HCT116 (cell line): ENCODE results near the gene XPNPEP2. TPM values are rescaled to one million over a fixed set of nuclear protein-coding genes. Genes with fewer than 3 reads are reported as not detected.

ENCODE experiments used
- ATAC-seq: fragments of 200-7000 bp; cut with Tn5 transposase; 2 replicates; pipeline ENCODE4 v1.9.1; 2020; ENCODE audit warnings: mild to moderate bottlenecking, moderate library complexity
- BruUV-seq: library from RNA; stranded (reverse); fragments of 400-500 nt; replicated peaks from 2 replicates; lab custom pipeline; 2021; lab: Mats Ljungman, UMichigan
- CTCF ChIA-PET: fragments of 300-600 bp; sonication (Branson Sonifier 250); formaldehyde crosslinking; loops from one replicate; lab custom pipeline; 2021; ENCODE audit warnings: antibody characterized with exemption; lab: Charles Lee
- POLR2A ChIA-PET: fragments of 300-600, 350-600 bp; sonication (Branson Sonifier 250); formaldehyde crosslinking; loops from one replicate; lab custom pipeline; 2021; ENCODE audit warnings: antibody characterized with exemption; lab: Charles Lee
- RAD21 ChIA-PET, 2 experiments: fragments of 300-600 bp; sonication (Branson Sonifier 250); formaldehyde crosslinking; loops; one replicate each; lab custom pipeline; 2023; ENCODE audit warnings: low total read pairs in 2 of 2; ENCODE audit not compliant: uncharacterized antibody in 2 of 2, unreplicated experiment in 2 of 2, low non-redundant PET in 1 of 2; lab: Charles Lee
- DNase-seq: peaks from one replicate; pipeline ENCODE4 v3.0.0-alpha.2; 2010; ENCODE audit warnings: low read depth, low spot score
- H2AFZ ChIP-seq: fragments of 200-600 bp; shearing (Covaris generic), sonication (generic); 2 replicates; pipeline ENCODE4 v1.6.1; 2017; ENCODE audit warnings: low read depth, mixed run types, mixed read lengths, antibody characterized with exemption, low read length; ENCODE audit not compliant: poor library complexity, severe bottlenecking
- H3K27ac ChIP-seq: 2 replicates; pipeline ENCODE4 v1.5.1; 2012; ENCODE audit warnings: low read depth, low read length
- H3K27me3 ChIP-seq: fragments of 200-600 bp; sonication (generic); 2 replicates; pipeline ENCODE4 v1.6.1; 2016; ENCODE audit warnings: mixed run types, low read length, mixed read lengths; ENCODE audit not compliant: insufficient read depth
- H3K36me3 ChIP-seq, 2 experiments: fragments of 200-500 bp in 1 of 2; fragments of 200-600 bp in 1 of 2; sonication (Bioruptor generic) in 1 of 2; sonication (generic) in 1 of 2; 2 replicates each; pipeline versions ENCODE4 v1.5.1 to v1.6.1; 2014 to 2016; ENCODE audit warnings: low read length in 2 of 2, inconsistent platforms in 1 of 2, mixed read lengths in 1 of 2, mixed run types in 1 of 2; ENCODE audit not compliant: insufficient read depth in 2 of 2, control insufficient read depth in 1 of 2
- H3K4me1 ChIP-seq, 2 experiments: fragments of 200-600 bp in 1 of 2; sonication (generic) in 1 of 2; 2 replicates each; pipeline versions ENCODE4 v1.5.1 to v1.6.1; 2012 to 2017; ENCODE audit warnings: low read length in 2 of 2, inconsistent platforms in 1 of 2, mild to moderate bottlenecking in 1 of 2, mixed read lengths in 1 of 2, mixed run types in 1 of 2, moderate library complexity in 1 of 2; ENCODE audit not compliant: insufficient read depth in 2 of 2, control insufficient read depth in 1 of 2
- H3K4me2 ChIP-seq: fragments of 200-600 bp; sonication (generic); 2 replicates; pipeline ENCODE4 v1.6.1; 2017; ENCODE audit warnings: mixed run types, low read length, mixed read lengths
- H3K4me3 ChIP-seq, 2 experiments: fragments of 200-600 bp in 1 of 2; sonication (generic) in 1 of 2; replicated peaks in 1 of 2; 2 replicates each; pipeline ENCODE4 v1.5.1; 2011 to 2016; ENCODE audit warnings: low read length in 2 of 2, control low read depth in 1 of 2, low read depth in 1 of 2, mild to moderate bottlenecking in 1 of 2, mixed read lengths in 1 of 2, mixed run types in 1 of 2
- H3K79me2 ChIP-seq: fragments of 200-600 bp; sonication (generic); 2 replicates; pipeline ENCODE4 v1.6.1; 2017; ENCODE audit warnings: mild to moderate bottlenecking, mixed run types, low read length, moderate library complexity, mixed read lengths; ENCODE audit not compliant: insufficient read depth
- H3K9ac ChIP-seq: fragments of 200-600 bp; sonication (generic); 2 replicates; pipeline ENCODE4 v1.6.1; 2016; ENCODE audit warnings: low read length, mixed read lengths
- H3K9me2 ChIP-seq: fragments of 200-600 bp; sonication (generic), shearing (Covaris generic); 2 replicates; pipeline ENCODE4 v1.6.1; 2017; ENCODE audit warnings: mixed run types, mild to moderate bottlenecking, moderate library complexity; ENCODE audit not compliant: insufficient read depth
- H3K9me3 ChIP-seq, 2 experiments: fragments of 200-500 bp in 1 of 2; fragments of 200-600 bp in 1 of 2; sonication (Bioruptor generic) in 1 of 2; sonication (generic) in 1 of 2; 2 replicates each; pipeline ENCODE4 v1.6.1; 2014 to 2017; ENCODE audit warnings: low read length in 2 of 2, mixed read lengths in 2 of 2, inconsistent platforms in 1 of 2, low read depth in 1 of 2, mild to moderate bottlenecking in 1 of 2, mixed run types in 1 of 2, moderate library complexity in 1 of 2; ENCODE audit not compliant: control insufficient read depth in 1 of 2, insufficient read depth in 1 of 2
- H4K20me1 ChIP-seq: fragments of 200-600 bp; sonication (generic), shearing (Covaris generic); 2 replicates; pipeline ENCODE4 v1.6.1; 2017; ENCODE audit warnings: mixed run types, mild to moderate bottlenecking, moderate library complexity; ENCODE audit not compliant: insufficient read depth
- CBX3 ChIP-seq: IDR thresholded peaks from 2 replicates; pipeline ENCODE4 v1.6.1; 2012; ENCODE audit warnings: low read depth
- CEBPB ChIP-seq: IDR thresholded peaks from 2 replicates; pipeline ENCODE4 v1.6.1; 2012; ENCODE audit warnings: low read depth
- EGR1 ChIP-seq: IDR thresholded peaks from 2 replicates; pipeline ENCODE4 v1.6.1; 2012; ENCODE audit warnings: low read depth
- ELF1 ChIP-seq: IDR thresholded peaks from 2 replicates; pipeline ENCODE4 v1.6.1; 2012; ENCODE audit warnings: low read depth, borderline replicate concordance
- EZH2phosphoT487 ChIP-seq: fragments of 200-600 bp; IDR thresholded peaks from 2 replicates; pipeline ENCODE4 v1.6.1; 2018; ENCODE audit warnings: antibody characterized with exemption, borderline replicate concordance
- FOSL1 ChIP-seq: IDR thresholded peaks from 2 replicates; pipeline ENCODE4 v1.6.1; 2012; ENCODE audit warnings: low read depth
- POLR2A ChIP-seq: IDR thresholded peaks from 2 replicates; pipeline ENCODE4 v1.7.0; 2011; ENCODE audit warnings: borderline replicate concordance; ENCODE audit not compliant: insufficient read depth, insufficient read length; ENCODE audit errors: extremely low read depth
- SIN3A ChIP-seq: IDR thresholded peaks from 2 replicates; pipeline ENCODE4 v1.6.1; 2012; ENCODE audit warnings: low read depth
- SRF ChIP-seq: IDR thresholded peaks from 2 replicates; pipeline ENCODE4 v1.6.1; 2012; ENCODE audit warnings: low read depth
- TCF7L2 ChIP-seq: IDR thresholded peaks from 2 replicates; pipeline ENCODE4 v1.7.0; 2011; ENCODE audit warnings: borderline replicate concordance, inconsistent platforms; ENCODE audit not compliant: insufficient read depth, insufficient read length; ENCODE audit errors: extremely low read depth
- ZNF274 ChIP-seq: fragments of 200-500 bp; sonication (Bioruptor generic); IDR thresholded peaks from 2 replicates; pipeline ENCODE4 v1.6.1; 2014; ENCODE audit warnings: mild to moderate bottlenecking, low read depth, low read length, inconsistent platforms
- intact Hi-C: fragments of 100-400 bp; cut with micrococcal nuclease; formaldehyde crosslinking; loops from 2 replicates; pipeline ENCODE4 v1.10.0; 2022
- total RNA-seq: library from RNA; stranded (reverse); gene quantifications from one replicate; pipeline ENCODE4 v1.2.1, GENCODE V29; 2021; ENCODE audit not compliant: unreplicated experiment
- TF ChIP-seq, protein P1 (sequence below): IDR thresholded peaks from 2 replicates; pipeline ENCODE4 v1.6.1; 2012
- TF ChIP-seq, protein P2 (sequence below), 3 experiments: fragments of 200-600 bp in 1 of 3; sonication (generic) in 1 of 3; IDR thresholded peaks in 2 of 3; conservative IDR thresholded peaks in 1 of 3; 2 replicates each; pipeline ENCODE4 v1.5.1; 2012 to 2017; ENCODE audit warnings: low read depth in 2 of 3, low read length in 2 of 3, antibody characterized with exemption in 1 of 3, borderline replicate concordance in 1 of 3, control low read depth in 1 of 3, mild to moderate bottlenecking in 1 of 3, mixed read lengths in 1 of 3, mixed run types in 1 of 3, moderate library complexity in 1 of 3; ENCODE audit not compliant: insufficient read depth in 1 of 3
- TF ChIP-seq, protein P3 (sequence below): IDR thresholded peaks from 2 replicates; pipeline ENCODE4 v1.6.1; 2012

Gene XPNPEP2
- total RNA-seq, 1 experiment from 2014 or later, result not detected

DNA sequence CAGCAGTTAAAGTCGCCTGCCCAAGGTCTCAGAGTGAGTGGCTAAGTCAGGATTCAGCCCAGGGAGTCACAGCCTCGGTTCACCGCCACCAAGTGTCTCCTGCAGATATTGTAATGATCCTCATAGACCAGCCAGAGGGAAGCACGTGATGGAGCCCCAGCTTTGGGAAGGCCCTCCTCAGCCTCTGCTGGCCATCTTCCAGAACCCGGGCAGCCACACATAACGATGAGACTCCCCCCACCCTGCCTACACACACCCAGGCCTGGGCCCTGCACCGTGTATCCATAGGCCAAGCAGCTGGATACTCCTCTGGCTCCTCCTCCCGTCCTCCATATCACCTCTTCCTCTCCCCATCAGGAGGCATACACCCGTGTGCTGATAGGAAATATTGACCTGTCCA, 21.4 kb downstream of the XPNPEP2 start:
- CTCF ChIA-PET, result no interaction called here
- ATAC-seq, result no peak
- RAD21 ChIA-PET, result no interaction called here
- Histone ChIP-seq H3K4me1 (peaks cover 0 to 5% of the 10 kb centered on the region in 2 experiments; a peak in 1 of 4 replicates), H3K79me2 (no peaks in the 10 kb centered on the region), H3K9ac (no peak overlapping the region), H4K20me1 (no peaks in the 10 kb centered on the region), H3K4me2 (no peak overlapping the region), H2AFZ (no peak overlapping the region), H3K27ac (no peak overlapping the region)
- no peak for DNase-seq
- TF ChIP-seq, protein P1, sequence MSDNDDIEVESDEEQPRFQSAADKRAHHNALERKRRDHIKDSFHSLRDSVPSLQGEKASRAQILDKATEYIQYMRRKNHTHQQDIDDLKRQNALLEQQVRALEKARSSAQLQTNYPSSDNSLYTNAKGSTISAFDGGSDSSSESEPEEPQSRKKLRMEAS, result no peak
- TF ChIP-seq ZNF274 (no peak), CEBPB (no peak), SRF (no peak), ELF1 (no peak), TCF7L2 (no peak), FOSL1 (no peak), SIN3A (no peak), POLR2A (no peak), EGR1 (no peak), EZH2phosphoT487 (no peak), CBX3 (no peak)
- TF ChIP-seq, protein P2, sequence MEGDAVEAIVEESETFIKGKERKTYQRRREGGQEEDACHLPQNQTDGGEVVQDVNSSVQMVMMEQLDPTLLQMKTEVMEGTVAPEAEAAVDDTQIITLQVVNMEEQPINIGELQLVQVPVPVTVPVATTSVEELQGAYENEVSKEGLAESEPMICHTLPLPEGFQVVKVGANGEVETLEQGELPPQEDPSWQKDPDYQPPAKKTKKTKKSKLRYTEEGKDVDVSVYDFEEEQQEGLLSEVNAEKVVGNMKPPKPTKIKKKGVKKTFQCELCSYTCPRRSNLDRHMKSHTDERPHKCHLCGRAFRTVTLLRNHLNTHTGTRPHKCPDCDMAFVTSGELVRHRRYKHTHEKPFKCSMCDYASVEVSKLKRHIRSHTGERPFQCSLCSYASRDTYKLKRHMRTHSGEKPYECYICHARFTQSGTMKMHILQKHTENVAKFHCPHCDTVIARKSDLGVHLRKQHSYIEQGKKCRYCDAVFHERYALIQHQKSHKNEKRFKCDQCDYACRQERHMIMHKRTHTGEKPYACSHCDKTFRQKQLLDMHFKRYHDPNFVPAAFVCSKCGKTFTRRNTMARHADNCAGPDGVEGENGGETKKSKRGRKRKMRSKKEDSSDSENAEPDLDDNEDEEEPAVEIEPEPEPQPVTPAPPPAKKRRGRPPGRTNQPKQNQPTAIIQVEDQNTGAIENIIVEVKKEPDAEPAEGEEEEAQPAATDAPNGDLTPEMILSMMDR (IDR thresholded peaks at IDR 0.05 in 2 of 3, conservative IDR thresholded peaks at IDR 0.05 in 1 of 3; ENCODE audit: borderline replicate concordance in 1 of 3, insufficient read depth in 1 of 3, low read depth in 2 of 3, low read length in 2 of 3), result no peak
- TF ChIP-seq, protein P3, sequence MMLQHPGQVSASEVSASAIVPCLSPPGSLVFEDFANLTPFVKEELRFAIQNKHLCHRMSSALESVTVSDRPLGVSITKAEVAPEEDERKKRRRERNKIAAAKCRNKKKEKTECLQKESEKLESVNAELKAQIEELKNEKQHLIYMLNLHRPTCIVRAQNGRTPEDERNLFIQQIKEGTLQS, result no peak
- TF ChIP-seq, all 23 proteins: peak for 0
- Histone ChIP-seq H3K9me2 (no peaks in the 10 kb centered on the region), H3K36me3 (no peaks in the 10 kb centered on the region), H3K4me3 (no peak overlapping the region), H3K27me3 (no peaks in the 10 kb centered on the region), H3K9me3 (no peaks in the 10 kb centered on the region)
- POLR2A ChIA-PET, result no interaction called here
- no TSS peak for BruUV-seq
- intact Hi-C loops, result no loop called here
